Measurements from ENCODE around the gene ZNF440.
"Not testable (repeated sequence)": the region's sequence is repeated elsewhere in the genome, so short reads cannot be mapped to it uniquely, and the experiment has no call there.

ZNF440 gene

GRCh38 chr19:11814029-11814699, at the start of gene ZNF440:
ZNF440 (plus strand) TSS chr19:11814273; CDS start chr19:11814448, 175 bp downstream.
- peak; percentile 83 for DNase-seq

DNA sequence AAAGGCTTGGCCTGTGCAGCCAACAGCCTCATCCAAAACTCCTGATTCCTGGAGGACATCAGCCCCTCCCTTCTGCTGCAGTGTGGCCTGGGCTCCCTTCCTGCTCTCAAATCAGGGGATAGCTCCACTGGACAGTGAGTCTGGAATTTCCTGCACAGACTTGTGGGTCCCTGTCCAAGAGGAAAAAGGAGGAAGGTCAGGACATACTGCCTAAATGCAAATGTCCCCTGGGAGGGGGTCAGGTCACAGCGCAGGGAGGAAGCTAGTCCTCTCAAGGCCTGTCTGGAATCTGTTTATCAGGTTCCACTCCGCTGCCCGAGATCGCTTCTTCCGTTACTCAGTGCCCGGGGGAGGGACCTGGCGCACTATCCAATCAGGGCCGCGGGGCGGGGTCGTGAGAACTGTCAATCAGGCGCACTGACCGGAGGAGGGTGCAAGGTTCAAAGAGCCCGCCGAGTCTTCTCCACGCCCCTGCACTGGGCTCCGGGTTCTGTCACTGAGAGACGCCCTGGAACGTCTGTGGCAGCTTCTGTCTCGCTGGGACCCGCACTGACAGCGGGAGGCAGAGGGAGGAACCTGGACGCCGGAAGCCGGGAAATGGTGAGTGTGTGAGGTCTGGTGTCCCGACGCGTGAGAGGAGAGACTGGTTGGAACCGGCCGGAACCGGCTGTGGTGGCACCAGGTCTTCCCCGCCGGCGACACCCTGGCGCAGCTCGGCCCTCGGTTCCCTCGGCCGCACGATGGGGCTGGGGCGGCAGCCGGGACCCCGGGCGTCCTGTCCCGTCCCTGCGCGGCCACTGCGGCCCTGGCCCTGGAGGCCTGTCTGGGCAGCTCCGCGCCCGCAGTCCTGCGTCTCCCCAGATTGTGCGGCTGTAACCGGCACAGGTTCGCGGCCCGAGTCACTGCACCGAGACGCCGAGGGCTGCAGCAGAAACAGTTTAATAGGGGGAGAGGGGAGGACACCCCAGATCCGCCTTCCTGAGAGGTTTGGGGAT, 47.2 kb upstream of the ZNF440 start, which contains the start of gene ZNF441:
ZNF441 (plus strand) TSS at position 404 of the 995 bp plus-strand sequence; CDS start at position 598, 194 bp downstream.
- peak; percentile 92 for DNase-seq

GRCh38 chr19:11767633-11768133, 46.4 kb upstream of the ZNF440 start:
- no peak for DNase-seq

GRCh38 chr19:11769995-11770394, 44.1 kb upstream of the ZNF440 start:
- no peak for DNase-seq

GRCh38 chr19:11771520-11771919, 42.6 kb upstream of the ZNF440 start:
- not testable (repeated sequence) for DNase-seq

DNA sequence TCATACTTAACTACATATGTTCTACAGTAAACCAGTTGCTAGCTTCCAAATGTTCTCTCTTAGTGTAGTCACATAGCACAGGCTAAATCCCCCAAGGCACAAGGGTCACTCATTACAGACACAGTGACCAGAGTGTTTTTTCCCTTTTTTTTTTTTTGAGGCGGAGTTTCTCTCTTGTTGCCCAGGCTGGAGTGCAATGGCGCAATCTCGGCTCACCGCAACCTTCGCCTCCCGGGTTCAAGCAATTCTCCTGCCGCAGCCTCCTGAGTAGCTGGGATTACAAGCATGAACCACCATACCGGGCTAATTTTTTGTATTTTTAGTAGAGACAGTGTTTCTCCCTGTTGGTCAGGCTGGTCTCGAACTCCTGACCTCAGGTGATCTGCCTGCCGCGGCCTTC, 37.4 kb upstream of the ZNF440 start:
- DNase-seq: not testable (repeated sequence)

DNA sequence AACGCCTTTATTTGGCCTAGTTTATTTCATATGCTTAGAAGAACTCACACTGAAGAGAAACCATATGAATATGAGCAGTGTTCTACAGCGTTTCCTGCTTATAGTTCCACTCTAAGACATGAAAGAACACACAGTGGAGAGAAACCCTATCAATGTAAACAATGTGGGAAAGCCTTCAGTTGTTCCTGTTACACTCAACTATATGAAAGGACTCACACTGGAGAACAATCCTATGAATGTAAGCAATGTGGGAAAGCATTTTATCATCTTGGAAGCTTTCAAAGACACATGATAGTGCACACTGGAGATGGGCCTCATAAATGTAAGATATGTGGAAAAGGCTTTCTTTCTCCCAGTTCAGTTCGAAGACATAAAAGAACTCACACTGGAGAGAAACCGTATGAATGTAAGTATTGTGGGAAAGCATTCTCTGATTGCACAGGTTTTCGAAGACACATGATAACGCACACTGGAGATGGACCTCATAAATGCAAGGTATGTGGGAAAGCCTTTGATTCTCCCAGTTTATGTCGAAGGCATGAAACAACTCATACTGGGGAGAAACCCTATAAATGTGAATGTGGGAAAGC, 33.5 kb upstream of the ZNF440 start:
- no peak for DNase-seq

DNA sequence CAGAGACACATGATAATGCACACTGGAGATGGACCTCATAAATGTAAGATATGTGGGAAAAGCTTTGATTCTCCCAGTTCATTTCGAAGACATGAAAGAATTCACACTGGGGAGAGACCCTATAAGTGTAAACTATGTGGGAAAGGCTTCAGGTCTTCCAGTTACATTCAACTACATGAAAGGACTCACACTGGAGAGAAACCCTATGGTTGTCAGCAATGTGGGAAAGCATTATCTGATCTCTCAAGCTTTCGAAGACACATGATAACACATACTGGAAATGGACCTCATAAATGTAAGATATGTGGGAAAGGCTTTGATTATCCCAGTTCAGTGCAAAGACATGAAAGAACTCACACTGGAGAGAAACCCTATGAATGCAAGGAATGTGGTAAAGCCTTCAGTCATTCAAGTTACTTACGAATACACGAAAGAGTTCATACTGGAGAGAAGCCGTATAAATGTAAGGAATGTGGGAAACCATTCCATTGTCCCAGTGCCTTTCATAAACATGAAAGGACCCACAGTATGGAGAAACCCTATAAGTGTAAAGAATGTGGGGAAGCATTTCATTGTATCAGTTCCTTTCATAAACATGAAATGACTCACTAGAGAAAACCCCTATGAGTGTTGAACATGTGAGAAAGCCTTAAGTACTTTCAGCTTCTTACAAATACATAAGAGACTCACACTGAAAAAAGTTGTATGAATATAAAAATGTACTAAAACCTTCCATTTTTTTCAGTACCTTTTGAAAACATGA, 32.6 kb upstream of the ZNF440 start:
- no peak for DNase-seq

DNA sequence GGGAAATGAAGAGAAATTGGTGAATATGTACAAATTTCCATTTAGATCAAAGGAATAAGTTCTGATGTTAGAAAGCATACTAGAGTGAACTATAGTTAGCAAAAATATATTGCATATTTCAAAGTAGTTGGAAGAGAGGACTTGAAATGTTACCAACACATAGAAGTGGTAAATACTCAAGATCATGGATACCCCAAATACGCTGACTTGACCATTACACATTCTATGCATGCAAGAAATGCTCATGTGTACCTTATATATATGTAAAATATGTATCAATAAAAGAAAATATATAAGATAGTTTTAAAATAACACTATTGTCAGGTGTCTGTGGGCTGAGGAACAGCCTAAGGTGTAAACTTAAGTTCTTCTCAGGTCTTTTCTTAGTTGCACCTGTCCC, 30.3 kb upstream of the ZNF440 start:
- no peak for DNase-seq

GRCh38 chr19:11784356-11784755, 29.7 kb upstream of the ZNF440 start:
- DNase-seq: no peak

- no peak for DNase-seq
These were observed 26.5 kb upstream of the ZNF440 start for GRCh38 chr19:11787536-11787935.

GRCh38 chr19:11792942-11793341, 21.1 kb upstream of the ZNF440 start:
- DNase-seq: no peak

GRCh38 chr19:11797491-11797890, 16.6 kb upstream of the ZNF440 start:
- peak; percentile 77 for DNase-seq

GRCh38 chr19:11798391-11799330, 15.4 kb upstream of the ZNF440 start, which contains the start of gene ZNF491:
ZNF491 (plus strand) TSS chr19:11798523; CDS start chr19:11805954, 7,431 bp downstream.
- DNase-seq: peak; percentile 83

DNA sequence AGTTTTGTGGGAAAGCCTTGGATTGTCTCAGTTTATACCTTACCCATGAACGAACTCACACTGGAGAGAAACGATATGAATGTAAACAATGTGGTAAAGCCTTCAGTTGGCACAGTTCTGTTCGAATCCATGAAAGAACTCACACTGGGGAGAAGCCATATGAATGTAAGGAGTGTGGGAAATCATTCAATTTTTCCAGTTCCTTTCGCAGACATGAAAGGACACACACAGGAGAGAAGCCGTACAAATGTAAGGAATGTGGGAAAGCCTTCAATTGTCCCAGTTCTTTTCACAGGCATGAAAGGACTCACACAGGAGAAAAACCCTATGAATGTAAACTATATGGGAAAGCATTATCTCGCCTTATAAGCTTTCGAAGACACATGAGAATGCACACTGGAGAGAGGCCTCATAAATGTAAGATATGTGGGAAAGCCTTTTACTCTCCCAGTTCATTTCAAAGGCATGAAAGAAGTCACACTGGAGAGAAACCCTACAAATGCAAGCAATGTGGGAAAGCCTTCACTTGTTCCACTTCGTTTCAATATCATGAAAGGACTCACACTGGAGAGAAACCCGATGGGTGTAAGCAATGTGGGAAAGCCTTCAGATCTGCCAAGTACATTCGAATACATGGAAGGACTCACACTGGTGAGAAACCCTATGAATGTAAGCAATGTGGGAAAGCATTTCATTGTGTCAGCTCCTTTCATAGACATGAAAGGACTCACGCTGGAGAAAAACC, 7.5 kb upstream of the ZNF440 start:
- DNase-seq: no peak

GRCh38 chr19:11807099-11807380, 7.0 kb upstream of the ZNF440 start:
- DNase-seq: no peak

- DNase-seq: no peak
These were observed 407 bp upstream of the ZNF440 start for GRCh38 chr19:11813703-11814028.

- no peak for DNase-seq
These were observed 595 bp downstream of the ZNF440 start for GRCh38 chr19:11814700-11815035.

- no peak for DNase-seq
These were observed 7.5 kb downstream of the ZNF440 start for GRCh38 chr19:11821474-11822109.
